Activated T-helper 17 cell treated with anti-CD3 and anti-CD28 coated beads, Interleukin-2, amount 50 U/mL, for 72 hours (primary cell): ENCODE results near the gene ANGPTL2. TPM values are rescaled to one million over a fixed set of nuclear protein-coding genes. Genes with fewer than 3 reads are reported as not detected.
A peak's percentile ranks its signal among the peaks of the same experiment; 100 is the strongest.

Experiments used
- ATAC-seq: fragments of 150-1000 bp; cut with Tn5 transposase; replicated peaks from 2 replicates; pipeline ENCODE4 v1.10.0; 2021; ENCODE audit warnings: mild to moderate bottlenecking, moderate library complexity
- H3K27ac Mint-ChIP-seq: one replicate; pipeline ENCODE4 v1.8.0; 2022; ENCODE audit warnings: mixed read lengths
- H3K27me3 Mint-ChIP-seq: one replicate; pipeline ENCODE4 v1.8.0; 2022; ENCODE audit warnings: mixed read lengths
- H3K36me3 Mint-ChIP-seq: one replicate; pipeline ENCODE4 v1.8.0; 2022; ENCODE audit warnings: low read depth, mild to moderate bottlenecking, mixed read lengths
- H3K4me1 Mint-ChIP-seq: one replicate; pipeline ENCODE4 v1.8.0; 2022; ENCODE audit warnings: mixed read lengths
- H3K4me3 Mint-ChIP-seq: one replicate; pipeline ENCODE4 v1.8.0; 2022; ENCODE audit warnings: mild to moderate bottlenecking, mixed read lengths
- H3K9me3 Mint-ChIP-seq: one replicate; pipeline ENCODE4 v1.8.0; 2022; ENCODE audit warnings: mixed read lengths
- total RNA-seq, 2 donors: library from RNA; stranded (reverse); gene quantifications; one replicate each; pipeline ENCODE4 v1.2.3, GENCODE V29; 2022

The ANGPTL2 gene
- total RNA-seq, 2 donors from 2014 or later = not detected

GRCh38 chr9:127123064-127123890 is 842 bp upstream of the ANGPTL2 start:
- Mint-ChIP-seq H3K36me3 (no peaks in the 10 kb centered on the region), H3K4me3 (no peak overlapping the region), H3K27ac (no peak overlapping the region), H3K9me3 (no peaks in the 10 kb centered on the region), H3K27me3 (no peaks in the 10 kb centered on the region), H3K4me1 (no peaks in the 10 kb centered on the region)
- no peak for ATAC-seq

GRCh38 chr9:127121628-127122175 is 733 bp downstream of the ANGPTL2 start:
- Mint-ChIP-seq H3K9me3 (no peaks in the 10 kb centered on the region), H3K36me3 (no peaks in the 10 kb centered on the region), H3K27me3 (no peaks in the 10 kb centered on the region)

GRCh38 chr9:127119320-127119709 is 3.1 kb downstream of the ANGPTL2 start:
- Mint-ChIP-seq H3K9me3 (no peaks in the 10 kb centered on the region), H3K27ac (no peak overlapping the region), H3K36me3 (no peaks in the 10 kb centered on the region), H3K4me1 (peaks cover 5% of the 10 kb centered on the region), H3K27me3 (no peaks in the 10 kb centered on the region), H3K4me3 (no peak overlapping the region)
- no peak for ATAC-seq

More at GRCh38 chr9:127121628-127122175, 733 bp downstream of the ANGPTL2 start:
- no peaks in the 10 kb centered on the region for H3K4me1 Mint-ChIP-seq
- no peak overlapping the region for H3K27ac Mint-ChIP-seq
- ATAC-seq = no peak
- no peak overlapping the region for H3K4me3 Mint-ChIP-seq

- ATAC-seq = no peak
- no peak overlapping the region for H3K27ac Mint-ChIP-seq
- no peaks in the 10 kb centered on the region for H3K27me3 Mint-ChIP-seq
- H3K36me3 Mint-ChIP-seq = no peaks in the 10 kb centered on the region
- H3K4me1 Mint-ChIP-seq = peaks cover 5% of the 10 kb centered on the region
- H3K9me3 Mint-ChIP-seq = no peaks in the 10 kb centered on the region
- H3K4me3 Mint-ChIP-seq = no peak overlapping the region
These were observed 3.7 kb downstream of the ANGPTL2 start for GRCh38 chr9:127118597-127119319.

- Mint-ChIP-seq H3K36me3 (no peaks in the 10 kb centered on the region), H3K27ac (no peak overlapping the region), H3K4me1 (peaks cover 5% of the 10 kb centered on the region), H3K27me3 (no peaks in the 10 kb centered on the region), H3K4me3 (no peak overlapping the region), H3K9me3 (no peaks in the 10 kb centered on the region)
- no peak for ATAC-seq
These were observed 4.6 kb downstream of the ANGPTL2 start for GRCh38 chr9:127117801-127118200.

- no peak for ATAC-seq
- Mint-ChIP-seq H3K4me1 (peaks cover 5% of the 10 kb centered on the region), H3K4me3 (no peak overlapping the region), H3K27me3 (no peaks in the 10 kb centered on the region), H3K36me3 (no peaks in the 10 kb centered on the region), H3K9me3 (no peaks in the 10 kb centered on the region), H3K27ac (no peak overlapping the region)
These were observed 5.5 kb downstream of the ANGPTL2 start for GRCh38 chr9:127116957-127117356.

GRCh38 chr9:127116088-127116726 is 6.2 kb downstream of the ANGPTL2 start:
- ATAC-seq = peak; percentile 32
- Mint-ChIP-seq H3K27me3 (no peaks in the 10 kb centered on the region), H3K27ac (no peak overlapping the region), H3K4me1 (peaks cover 5% of the 10 kb centered on the region), H3K4me3 (no peak overlapping the region), H3K9me3 (no peaks in the 10 kb centered on the region), H3K36me3 (no peaks in the 10 kb centered on the region)

GRCh38 chr9:127114606-127115005 is 7.8 kb downstream of the ANGPTL2 start:
- no peak for ATAC-seq
- Mint-ChIP-seq H3K4me1 (peaks cover 5% of the 10 kb centered on the region), H3K9me3 (no peaks in the 10 kb centered on the region), H3K27ac (no peak overlapping the region), H3K27me3 (no peaks in the 10 kb centered on the region), H3K36me3 (no peaks in the 10 kb centered on the region), H3K4me3 (no peak overlapping the region)

- H3K4me3 Mint-ChIP-seq = no peak overlapping the region
- H3K9me3 Mint-ChIP-seq = no peaks in the 10 kb centered on the region
- H3K4me1 Mint-ChIP-seq = peaks cover 5% of the 10 kb centered on the region
- no peak for ATAC-seq
- no peaks in the 10 kb centered on the region for H3K27me3 Mint-ChIP-seq
- no peak overlapping the region for H3K27ac Mint-ChIP-seq
- no peaks in the 10 kb centered on the region for H3K36me3 Mint-ChIP-seq
These were observed 9.1 kb downstream of the ANGPTL2 start for GRCh38 chr9:127113191-127113972.

- no peaks in the 10 kb centered on the region for H3K27me3 Mint-ChIP-seq
- peaks cover 5% of the 10 kb centered on the region for H3K4me1 Mint-ChIP-seq
- H3K27ac Mint-ChIP-seq = no peak overlapping the region
- no peak for ATAC-seq
- no peaks in the 10 kb centered on the region for H3K9me3 Mint-ChIP-seq
- H3K4me3 Mint-ChIP-seq = no peak overlapping the region
- H3K36me3 Mint-ChIP-seq = no peaks in the 10 kb centered on the region
These were observed 9.7 kb downstream of the ANGPTL2 start for GRCh38 chr9:127112735-127113161.

- H3K27me3 Mint-ChIP-seq = no peaks in the 10 kb centered on the region
- no peak for ATAC-seq
- no peaks in the 10 kb centered on the region for H3K9me3 Mint-ChIP-seq
- H3K4me1 Mint-ChIP-seq = peaks cover 5% of the 10 kb centered on the region
- no peak overlapping the region for H3K4me3 Mint-ChIP-seq
- no peaks in the 10 kb centered on the region for H3K36me3 Mint-ChIP-seq
- no peak overlapping the region for H3K27ac Mint-ChIP-seq
These were observed 10.4 kb downstream of the ANGPTL2 start for GRCh38 chr9:127112056-127112455.

GRCh38 chr9:127109212-127109711 is 13.2 kb downstream of the ANGPTL2 start:
- no peak for ATAC-seq
- no peak overlapping the region for H3K4me3 Mint-ChIP-seq
- H3K4me1 Mint-ChIP-seq = no peaks in the 10 kb centered on the region
- no peaks in the 10 kb centered on the region for H3K9me3 Mint-ChIP-seq
- H3K36me3 Mint-ChIP-seq = no peaks in the 10 kb centered on the region
- no peaks in the 10 kb centered on the region for H3K27me3 Mint-ChIP-seq
- H3K27ac Mint-ChIP-seq = no peak overlapping the region

- ATAC-seq = no peak
- H3K4me1 Mint-ChIP-seq = no peaks in the 10 kb centered on the region
- H3K9me3 Mint-ChIP-seq = no peaks in the 10 kb centered on the region
- no peaks in the 10 kb centered on the region for H3K27me3 Mint-ChIP-seq
- no peak overlapping the region for H3K4me3 Mint-ChIP-seq
- no peak overlapping the region for H3K27ac Mint-ChIP-seq
- no peaks in the 10 kb centered on the region for H3K36me3 Mint-ChIP-seq
These were observed 14.2 kb downstream of the ANGPTL2 start for GRCh38 chr9:127107929-127108876.
